IPS-18a (cell line): ENCODE data around the gene MMAB.

ENCODE experiments used
- H3K27ac ChIP-seq: one replicate; pipeline ENCODE4 v1.5.1; 2013; ENCODE audit warnings: low read length
- H3K27me3 ChIP-seq: one replicate; pipeline ENCODE4 v1.6.1; 2013; ENCODE audit warnings: mild to moderate bottlenecking, low read length; ENCODE audit not compliant: control insufficient read depth, insufficient read depth
- H3K36me3 ChIP-seq: one replicate; pipeline ENCODE4 v1.6.1; 2013; ENCODE audit warnings: low read depth, low read length; ENCODE audit not compliant: control insufficient read depth
- H3K4me1 ChIP-seq: one replicate; pipeline ENCODE4 v1.6.1; 2013; ENCODE audit warnings: low read depth, low read length; ENCODE audit not compliant: control insufficient read depth
- H3K4me3 ChIP-seq: one replicate; pipeline ENCODE4 v1.5.1; 2013; ENCODE audit warnings: low read length
- H3K9ac ChIP-seq: one replicate; pipeline ENCODE4 v1.6.1; 2013; ENCODE audit warnings: mild to moderate bottlenecking, low read length, moderate library complexity
- H3K9me3 ChIP-seq: one replicate; pipeline ENCODE4 v1.6.1; 2013; ENCODE audit warnings: low read depth, low read length; ENCODE audit not compliant: control insufficient read depth

Gene MMAB

GRCh38 chr12:109555431-109556315 lies 17.6 kb downstream of the MMAB start:
- no peaks in the 10 kb centered on the region for H3K36me3 ChIP-seq
- H3K27me3 ChIP-seq: no peaks in the 10 kb centered on the region
- H3K9me3 ChIP-seq: no peaks in the 10 kb centered on the region
- H3K9ac ChIP-seq: no peak overlapping the region
- no peak overlapping the region for H3K4me3 ChIP-seq
- no peak overlapping the region for H3K27ac ChIP-seq
- no peaks in the 10 kb centered on the region for H3K4me1 ChIP-seq

GRCh38 chr12:109554761-109555160 lies 18.5 kb downstream of the MMAB start:
- Histone ChIP-seq H3K9ac (no peak overlapping the region), H3K9me3 (no peaks in the 10 kb centered on the region)

GRCh38 chr12:109553906-109554500 lies 19.3 kb downstream of the MMAB start:
- no peaks in the 10 kb centered on the region for H3K27me3 ChIP-seq
- H3K4me1 ChIP-seq: no peaks in the 10 kb centered on the region
- no peak overlapping the region for H3K9ac ChIP-seq
- H3K36me3 ChIP-seq: no peaks in the 10 kb centered on the region
- H3K27ac ChIP-seq: no peak overlapping the region
- H3K9me3 ChIP-seq: no peaks in the 10 kb centered on the region
- no peak overlapping the region for H3K4me3 ChIP-seq

More at GRCh38 chr12:109554761-109555160, 18.5 kb downstream of the MMAB start:
- no peak overlapping the region for H3K4me3 ChIP-seq
- H3K4me1 ChIP-seq: no peaks in the 10 kb centered on the region
- no peak overlapping the region for H3K27ac ChIP-seq
- no peaks in the 10 kb centered on the region for H3K27me3 ChIP-seq
- no peaks in the 10 kb centered on the region for H3K36me3 ChIP-seq

GRCh38 chr12:109553483-109553882 lies 19.8 kb downstream of the MMAB start:
- H3K9ac ChIP-seq: no peak overlapping the region
- H3K27me3 ChIP-seq: no peaks in the 10 kb centered on the region

GRCh38 chr12:109552971-109553370 lies 20.3 kb downstream of the MMAB start:
- Histone ChIP-seq H3K27me3 (no peaks in the 10 kb centered on the region), H3K4me1 (no peaks in the 10 kb centered on the region), H3K36me3 (no peaks in the 10 kb centered on the region), H3K9me3 (no peaks in the 10 kb centered on the region), H3K9ac (no peak overlapping the region), H3K27ac (no peak overlapping the region), H3K4me3 (no peak overlapping the region)

More at GRCh38 chr12:109553483-109553882, 19.8 kb downstream of the MMAB start:
- H3K4me1 ChIP-seq: no peaks in the 10 kb centered on the region
- H3K9me3 ChIP-seq: no peaks in the 10 kb centered on the region
- H3K27ac ChIP-seq: no peak overlapping the region
- H3K4me3 ChIP-seq: no peak overlapping the region
- no peaks in the 10 kb centered on the region for H3K36me3 ChIP-seq

- no peaks in the 10 kb centered on the region for H3K9me3 ChIP-seq
- H3K27ac ChIP-seq: no peak overlapping the region
- H3K27me3 ChIP-seq: no peaks in the 10 kb centered on the region
- H3K36me3 ChIP-seq: no peaks in the 10 kb centered on the region
- H3K4me1 ChIP-seq: no peaks in the 10 kb centered on the region
- no peak overlapping the region for H3K4me3 ChIP-seq
- no peak overlapping the region for H3K9ac ChIP-seq
These were observed 22.2 kb downstream of the MMAB start for GRCh38 chr12:109551108-109551507.

- no peaks in the 10 kb centered on the region for H3K27me3 ChIP-seq
- no peaks in the 10 kb centered on the region for H3K4me1 ChIP-seq
- H3K9me3 ChIP-seq: no peaks in the 10 kb centered on the region
- H3K9ac ChIP-seq: no peak overlapping the region
- no peak overlapping the region for H3K27ac ChIP-seq
- no peak overlapping the region for H3K4me3 ChIP-seq
- H3K36me3 ChIP-seq: no peaks in the 10 kb centered on the region
These were observed 23.0 kb downstream of the MMAB start for GRCh38 chr12:109550281-109550680.

GRCh38 chr12:109549613-109550270 lies 23.6 kb downstream of the MMAB start:
- H3K4me3 ChIP-seq: no peak overlapping the region
- H3K36me3 ChIP-seq: no peaks in the 10 kb centered on the region
- no peaks in the 10 kb centered on the region for H3K4me1 ChIP-seq
- H3K9ac ChIP-seq: no peak overlapping the region
- no peak overlapping the region for H3K27ac ChIP-seq
- H3K9me3 ChIP-seq: no peaks in the 10 kb centered on the region
- H3K27me3 ChIP-seq: no peaks in the 10 kb centered on the region

- H3K4me1 ChIP-seq: no peaks in the 10 kb centered on the region
- no peaks in the 10 kb centered on the region for H3K27me3 ChIP-seq
- no peaks in the 10 kb centered on the region for H3K36me3 ChIP-seq
- H3K9me3 ChIP-seq: no peaks in the 10 kb centered on the region
- no peak overlapping the region for H3K27ac ChIP-seq
- H3K9ac ChIP-seq: no peak overlapping the region
- no peak overlapping the region for H3K4me3 ChIP-seq
These were observed 25.0 kb downstream of the MMAB start for GRCh38 chr12:109548258-109548657.

- no peaks in the 10 kb centered on the region for H3K36me3 ChIP-seq
- no peak overlapping the region for H3K27ac ChIP-seq
- no peaks in the 10 kb centered on the region for H3K4me1 ChIP-seq
- no peaks in the 10 kb centered on the region for H3K27me3 ChIP-seq
- no peak overlapping the region for H3K9ac ChIP-seq
- H3K9me3 ChIP-seq: no peaks in the 10 kb centered on the region
- H3K4me3 ChIP-seq: no peak overlapping the region
These were observed 26.0 kb downstream of the MMAB start for GRCh38 chr12:109547286-109547685.

GRCh38 chr12:109545826-109546225 lies 27.5 kb downstream of the MMAB start:
- no peak overlapping the region for H3K27ac ChIP-seq

More at GRCh38 chr12:109545826-109546225, 27.5 kb downstream of the MMAB start:
- Histone ChIP-seq H3K9ac (no peak overlapping the region), H3K9me3 (no peaks in the 10 kb centered on the region), H3K27me3 (no peaks in the 10 kb centered on the region), H3K36me3 (no peaks in the 10 kb centered on the region), H3K4me1 (no peaks in the 10 kb centered on the region), H3K4me3 (no peak overlapping the region)
